Large intestine (tissue), 3 donors: ENCODE results near the gene CPVL. TPM values are rescaled to one million over a fixed set of nuclear protein-coding genes. Genes with fewer than 3 reads are reported as not detected.
A peak's percentile ranks its signal among the peaks of the same experiment; 100 is the strongest.
"Not testable (repeated sequence)": the region's sequence is repeated elsewhere in the genome, so short reads cannot be mapped to it uniquely, and the experiment has no call there.

Experiments
- DNase-seq, 2 donors: peaks; one replicate each; pipeline versions ENCODE4 v3.0.0 to v3.0.0-alpha.2; 2013
- H3K27ac ChIP-seq: one replicate; pipeline ENCODE4 v1.5.1; 2013; ENCODE audit warnings: low read length
- H3K27me3 ChIP-seq: 2 replicates; pipeline ENCODE4 v1.6.1; 2013; ENCODE audit warnings: low read length; ENCODE audit not compliant: control insufficient read depth, insufficient read depth
- H3K36me3 ChIP-seq: 2 replicates; pipeline ENCODE4 v1.6.1; 2013; ENCODE audit warnings: low read length; ENCODE audit not compliant: control insufficient read depth, insufficient read depth
- H3K4me1 ChIP-seq: one replicate; pipeline ENCODE4 v1.6.1; 2013; ENCODE audit warnings: low read length; ENCODE audit not compliant: control insufficient read depth, insufficient read depth
- H3K4me3 ChIP-seq: one replicate; pipeline ENCODE4 v1.5.1; 2013; ENCODE audit warnings: low read length
- H3K9me3 ChIP-seq: one replicate; pipeline ENCODE4 v1.6.1; 2013; ENCODE audit warnings: mild to moderate bottlenecking, low read depth, low read length, moderate library complexity; ENCODE audit not compliant: control insufficient read depth
- WGBS: methylation state at CpG from one replicate; pipeline ENCODE4 v1.1.5; 2013; ENCODE audit warnings: low lambda C conversion rate; ENCODE audit not compliant: insufficient coverage; 5-methylcytosine and 5-hydroxymethylcytosine counted together
- polyA plus RNA-seq: library from polyadenylated mRNA; unstranded; fragments of 120-200 nt; gene quantifications from one replicate; pipeline ENCODE4 v1.2.1, GENCODE V29; 2013

Gene CPVL
- polyA plus RNA-seq, 1 donor: 333 TPM

DNA sequence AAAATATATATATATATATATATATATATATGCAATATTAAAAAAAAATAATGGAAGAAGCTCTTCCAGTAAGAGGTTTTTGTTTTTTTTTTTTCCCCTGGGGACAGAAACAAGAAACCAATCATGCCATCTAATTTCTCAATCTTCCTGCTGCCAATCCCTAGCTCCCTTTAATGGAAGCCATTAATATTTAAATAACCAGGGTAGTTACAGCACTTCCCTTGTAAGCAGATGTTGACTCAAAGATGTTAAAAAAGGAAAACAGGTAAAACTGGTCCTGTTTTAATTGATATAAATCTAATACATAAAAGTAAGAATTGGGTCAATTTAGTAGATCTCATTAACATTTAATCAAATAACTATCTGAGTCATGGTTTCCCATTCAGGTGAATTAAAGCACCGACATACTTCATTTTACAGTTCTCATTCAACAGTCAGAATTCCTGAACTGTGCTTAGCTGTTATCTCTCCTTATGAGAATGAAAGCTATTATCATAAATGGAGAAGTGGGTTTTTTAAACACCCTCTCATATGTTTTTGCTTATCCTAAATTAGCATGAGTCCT is 22.6 kb downstream of the CPVL start:
- H3K36me3 ChIP-seq: no peaks in the 10 kb centered on the region
- WGBS: 80% methylated on average over 1 of the region's 1 CpG

DNA sequence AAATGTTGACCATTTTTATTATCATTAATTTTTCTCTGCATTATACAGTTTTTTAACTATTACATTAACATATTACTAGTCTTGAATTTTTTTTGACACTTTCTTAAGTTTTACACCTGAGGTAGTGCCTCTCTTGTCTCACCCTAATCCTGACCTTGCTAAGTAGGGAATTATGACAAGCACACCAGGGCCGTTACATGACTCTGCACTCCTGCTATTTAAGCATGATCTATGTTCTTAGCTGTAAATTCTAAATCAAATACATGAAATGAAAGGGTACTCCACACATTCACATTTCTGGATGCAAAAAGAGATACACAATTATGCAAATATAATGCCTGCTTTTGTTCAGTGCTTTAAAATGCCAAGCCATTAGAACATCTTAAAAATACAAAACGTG is 23.6 kb downstream of the CPVL start:
- Histone ChIP-seq H3K4me1 (no peaks in the 10 kb centered on the region), H3K9me3 (no peaks in the 10 kb centered on the region), H3K27me3 (no peaks in the 10 kb centered on the region), H3K4me3 (no peak overlapping the region), H3K36me3 (no peaks in the 10 kb centered on the region), H3K27ac (no peak overlapping the region)
- no CpG with 5 or more reads among the region's 2 CpGs for WGBS
- DNase-seq: no peak

More for the DNA sequence above, 22.6 kb downstream of the CPVL start:
- H3K4me1 ChIP-seq: no peaks in the 10 kb centered on the region
- no peak overlapping the region for H3K4me3 ChIP-seq
- no peaks in the 10 kb centered on the region for H3K27me3 ChIP-seq
- no peak for DNase-seq
- no peaks in the 10 kb centered on the region for H3K9me3 ChIP-seq
- no peak overlapping the region for H3K27ac ChIP-seq

DNA sequence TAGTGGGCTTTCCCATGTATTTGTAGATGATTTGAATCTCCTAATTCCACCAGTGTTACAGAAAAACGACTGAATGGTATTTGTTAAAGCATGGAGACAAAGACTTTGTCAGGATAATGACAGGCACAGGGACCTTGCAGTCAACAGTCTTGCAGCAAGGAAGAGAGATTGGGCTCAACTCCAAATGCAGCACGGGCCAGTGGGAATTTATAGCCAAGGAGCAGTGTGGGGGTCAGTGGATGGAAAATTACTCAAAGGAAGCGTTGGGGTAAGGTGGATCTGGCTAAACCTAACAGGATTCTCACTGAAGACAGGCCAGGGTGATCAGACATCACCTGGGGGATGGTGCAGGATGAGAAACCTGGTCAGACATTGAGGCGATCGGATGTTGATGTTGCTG is 24.3 kb downstream of the CPVL start:
- no peaks in the 10 kb centered on the region for H3K4me1 ChIP-seq
- no peak overlapping the region for H3K27ac ChIP-seq
- H3K36me3 ChIP-seq: no peaks in the 10 kb centered on the region
- no peak overlapping the region for H3K4me3 ChIP-seq
- no CpG with 5 or more reads among the region's 5 CpGs for WGBS
- no peak for DNase-seq
- H3K27me3 ChIP-seq: no peaks in the 10 kb centered on the region
- H3K9me3 ChIP-seq: no peaks in the 10 kb centered on the region

DNA sequence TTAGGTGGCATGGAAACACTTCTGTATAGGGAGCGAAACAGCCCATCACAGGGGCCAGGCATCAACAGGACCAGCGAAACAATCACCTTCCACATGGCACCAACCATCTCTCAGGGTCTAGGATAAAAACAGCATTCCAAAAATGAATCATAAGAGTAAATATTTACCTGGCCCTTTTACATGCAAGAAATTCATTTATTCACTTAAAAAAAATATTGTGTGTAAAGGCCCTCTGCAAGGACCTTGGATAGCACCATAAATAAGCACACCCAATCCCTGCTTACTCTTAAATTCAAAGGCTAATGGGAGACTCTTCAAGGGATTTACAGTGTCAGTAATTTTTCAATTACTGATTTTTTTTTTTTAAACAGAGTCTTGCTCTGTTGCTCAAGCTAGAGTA is 25.4 kb downstream of the CPVL start:
- Histone ChIP-seq H3K27me3 (no peaks in the 10 kb centered on the region), H3K9me3 (no peaks in the 10 kb centered on the region), H3K4me3 (no peak overlapping the region), H3K36me3 (no peaks in the 10 kb centered on the region), H3K4me1 (no peaks in the 10 kb centered on the region), H3K27ac (no peak overlapping the region)
- DNase-seq: no peak
- WGBS: no CpG with 5 or more reads among the region's 2 CpGs

DNA sequence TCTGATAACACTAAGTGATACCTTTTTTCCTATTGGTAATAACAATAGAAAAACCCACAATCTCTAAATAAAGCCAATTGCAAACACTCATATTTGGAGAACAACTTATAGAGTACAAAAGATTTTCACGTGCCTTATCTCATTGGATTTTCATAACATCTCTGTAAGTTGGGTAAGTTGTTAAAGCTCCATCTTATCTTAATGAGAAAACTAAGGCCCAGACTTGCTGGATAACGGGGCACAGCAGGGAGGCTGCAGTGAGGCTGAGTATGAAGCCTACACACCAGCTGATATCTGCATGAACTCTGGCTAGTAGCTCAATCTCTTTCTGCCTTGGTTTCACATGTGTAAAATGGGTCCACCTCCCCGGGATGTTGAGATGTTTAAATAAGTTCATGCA is 26.8 kb downstream of the CPVL start:
- DNase-seq: no peak
- Histone ChIP-seq H3K27me3 (no peaks in the 10 kb centered on the region), H3K4me1 (no peaks in the 10 kb centered on the region), H3K4me3 (no peak overlapping the region), H3K9me3 (no peaks in the 10 kb centered on the region), H3K36me3 (no peaks in the 10 kb centered on the region), H3K27ac (no peak overlapping the region)
- no CpG with 5 or more reads among the region's 3 CpGs for WGBS

DNA sequence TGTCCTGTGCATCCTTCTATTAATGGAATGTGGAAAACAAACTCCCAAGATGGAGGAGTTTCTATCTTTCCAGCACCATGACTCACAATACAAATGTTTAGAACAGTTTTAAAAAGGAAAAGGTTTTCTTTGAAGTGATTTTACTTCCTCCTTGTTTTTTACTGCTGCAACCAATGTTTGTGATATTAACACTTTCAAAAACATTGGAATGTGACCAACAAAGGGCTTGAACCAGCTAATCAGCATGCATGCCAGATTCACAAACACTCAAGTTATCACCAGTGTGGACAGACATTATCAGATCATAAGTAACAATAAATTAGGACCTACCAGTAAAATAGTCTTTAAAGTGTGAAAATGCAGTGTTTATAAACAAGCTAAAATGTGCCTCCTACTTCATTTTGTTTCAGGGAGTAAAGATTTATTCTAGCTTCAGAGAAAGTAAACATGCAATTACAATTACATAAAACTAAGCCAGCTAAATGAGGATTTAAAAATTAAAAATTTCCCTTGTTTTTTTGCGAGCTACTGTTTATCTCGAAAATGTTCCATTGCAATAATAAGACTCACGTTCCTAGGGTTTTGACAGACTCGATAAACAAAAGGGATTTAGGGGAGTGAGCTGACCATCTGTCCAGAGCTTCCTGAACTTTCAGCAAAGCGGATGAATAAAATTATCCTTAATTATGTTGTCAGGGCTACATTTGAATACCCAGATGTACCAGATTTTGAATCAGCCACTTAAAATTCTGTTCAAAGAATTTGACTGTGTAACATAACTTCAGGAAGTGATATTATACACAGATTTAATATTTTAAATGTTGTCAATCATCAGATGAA is 29.8 kb downstream of the CPVL start:
- WGBS: no CpG with 5 or more reads among the region's 5 CpGs
- no peaks in the 10 kb centered on the region for H3K27me3 ChIP-seq
- DNase-seq: no peak
- H3K4me1 ChIP-seq: no peaks in the 10 kb centered on the region
- H3K4me3 ChIP-seq: no peak overlapping the region
- no peak overlapping the region for H3K27ac ChIP-seq
- no peaks in the 10 kb centered on the region for H3K36me3 ChIP-seq
- no peaks in the 10 kb centered on the region for H3K9me3 ChIP-seq

DNA sequence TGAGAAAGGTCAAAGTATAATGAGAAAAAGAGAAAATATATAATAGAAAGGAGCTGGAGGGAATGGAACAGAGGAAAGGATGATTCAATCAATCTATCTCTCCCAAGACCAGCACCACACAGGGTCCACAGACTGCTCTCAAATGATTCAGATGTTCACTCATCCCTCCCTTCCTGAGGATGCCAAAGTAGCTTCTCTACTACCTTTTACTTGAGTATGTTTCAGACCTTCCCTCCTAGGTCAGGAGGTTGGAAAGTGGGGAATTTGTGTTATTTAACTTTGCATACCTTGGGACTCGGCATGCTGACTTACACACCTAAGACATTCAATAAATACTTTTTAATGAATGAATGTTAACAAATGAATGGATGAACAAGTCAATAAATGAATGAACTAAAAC is 30.6 kb downstream of the CPVL start:
- DNase-seq: no peak
- WGBS: no CpG with 5 or more reads among the region's 1 CpG
- Histone ChIP-seq H3K27me3 (no peaks in the 10 kb centered on the region), H3K27ac (no peak overlapping the region), H3K4me3 (no peak overlapping the region), H3K36me3 (no peaks in the 10 kb centered on the region), H3K9me3 (no peaks in the 10 kb centered on the region), H3K4me1 (no peaks in the 10 kb centered on the region)

DNA sequence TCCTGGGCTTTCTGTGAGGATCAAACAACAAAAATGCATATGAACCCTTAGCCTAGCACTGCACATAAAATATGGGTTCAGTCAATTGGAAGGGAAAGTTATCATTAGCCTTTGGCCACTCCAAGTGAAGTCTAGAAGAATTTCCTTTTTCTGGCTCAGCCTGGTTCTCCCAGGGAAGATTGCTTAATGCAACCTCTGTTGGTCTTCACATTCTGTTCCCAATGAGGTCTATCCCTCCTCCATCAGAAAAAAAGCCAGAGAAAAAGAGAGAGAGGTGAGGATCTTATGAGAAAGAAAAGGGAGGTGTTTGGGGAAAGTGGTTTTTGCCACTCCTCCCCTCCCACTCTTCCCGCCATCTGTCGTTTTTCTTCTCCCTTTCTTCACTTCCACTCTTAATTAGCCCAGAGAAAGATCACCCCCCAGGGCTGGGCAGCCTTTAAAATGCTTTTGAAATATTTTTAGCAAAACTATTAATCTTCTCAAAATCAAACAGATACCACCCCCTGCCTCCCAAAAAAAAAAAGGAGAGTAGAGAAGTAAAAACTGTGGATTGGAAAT is 31.1 kb downstream of the CPVL start:
- H3K27ac ChIP-seq: no peak overlapping the region
- no peaks in the 10 kb centered on the region for H3K9me3 ChIP-seq
- no peaks in the 10 kb centered on the region for H3K36me3 ChIP-seq
- no peaks in the 10 kb centered on the region for H3K27me3 ChIP-seq
- H3K4me1 ChIP-seq: no peaks in the 10 kb centered on the region
- DNase-seq: no peak
- no peak overlapping the region for H3K4me3 ChIP-seq
- WGBS: no CpG with 5 or more reads among the region's 2 CpGs

DNA sequence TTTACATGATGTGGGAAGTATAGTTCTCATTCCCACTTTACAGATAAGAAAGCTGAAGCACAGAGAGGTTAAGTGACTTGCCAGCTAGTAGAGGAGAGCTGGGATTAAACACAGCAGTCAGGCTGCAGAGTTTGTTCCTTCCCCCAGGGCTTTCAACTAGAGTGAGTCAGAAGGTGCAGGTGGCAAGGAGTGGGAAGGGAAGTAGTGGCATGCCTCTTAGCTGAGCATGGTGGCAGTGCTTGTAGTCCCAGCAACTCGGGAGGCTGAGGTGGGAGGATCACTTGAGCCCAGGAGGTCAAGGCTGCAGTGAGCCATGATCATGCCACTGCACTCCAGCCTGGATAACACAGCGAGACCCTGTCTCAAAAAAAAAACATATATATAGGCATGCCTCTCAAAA is 32.1 kb downstream of the CPVL start:
- H3K4me1 ChIP-seq, H3K4me3 ChIP-seq, H3K27ac ChIP-seq, H3K36me3 ChIP-seq, H3K27me3 ChIP-seq, H3K9me3 ChIP-seq, DNase-seq: not testable (repeated sequence)
- WGBS: no CpG with 5 or more reads among the region's 2 CpGs

DNA sequence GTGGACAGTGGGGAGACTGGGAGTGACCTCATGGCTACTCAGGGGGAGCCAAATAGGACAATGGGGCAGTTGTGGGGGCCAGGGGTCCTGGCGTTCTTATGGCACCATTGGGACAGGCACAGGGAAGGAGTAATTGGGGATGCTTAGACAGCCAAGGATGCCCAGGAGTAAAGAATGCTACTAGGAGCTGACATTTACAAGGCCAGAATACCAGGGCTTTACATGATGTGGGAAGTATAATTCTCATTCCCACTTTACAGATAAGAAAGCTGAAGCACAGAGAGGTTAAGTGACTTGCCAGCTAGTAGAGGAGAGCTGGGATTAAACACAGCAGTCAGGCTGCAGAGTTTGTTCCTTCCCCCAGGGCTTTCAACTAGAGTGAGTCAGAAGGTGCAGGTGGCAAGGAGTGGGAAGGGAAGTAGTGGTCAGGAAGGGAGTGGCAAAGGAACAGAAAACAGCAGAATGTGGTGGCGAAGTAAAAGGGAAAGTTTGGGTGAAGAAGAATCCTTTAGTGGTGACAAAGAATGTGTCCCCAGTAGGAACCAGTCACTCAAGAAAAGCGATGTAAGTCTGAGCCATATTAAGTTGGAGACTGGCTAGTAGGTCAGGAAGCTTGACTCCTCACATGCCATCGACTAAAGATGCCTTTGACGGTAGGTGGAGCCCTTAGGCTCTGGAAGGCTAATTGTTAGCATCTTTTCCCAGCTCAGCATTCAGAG is 32.8 kb downstream of the CPVL start:
- Histone ChIP-seq H3K4me1 (no peaks in the 10 kb centered on the region), H3K36me3 (no peaks in the 10 kb centered on the region), H3K27ac (no peak overlapping the region), H3K4me3 (no peak overlapping the region), H3K27me3 (no peaks in the 10 kb centered on the region), H3K9me3 (no peaks in the 10 kb centered on the region)
- 76% methylated on average over 2 of the region's 5 CpGs for WGBS
- DNase-seq: peak; percentile 14 to 37
